DMS 273 (cell line): Measurements from ENCODE around the gene TOMM40L.
A peak's percentile ranks its signal among the peaks of the same experiment; 100 is the strongest.

Experiments
- DNase-seq: peaks from one replicate; lab custom pipeline; 2025; ENCODE audit not compliant: unreplicated experiment; lab: John Stamatoyannopoulos, UW

The TOMM40L gene

GRCh38 chr1:161225534-161226319, at the start of gene TOMM40L:
Gene TOMM40L (plus strand): TSS chr1:161226060. CDS start chr1:161226490, 430 bp downstream.
- DNase-seq: peak; percentile 99

- peak; percentile 30 for DNase-seq
These were observed 49.3 kb upstream of the TOMM40L start for GRCh38 chr1:161176468-161177111.

- DNase-seq: peak; percentile 92
These were observed 48.5 kb upstream of the TOMM40L start, which contains the start of gene B4GALT3 for GRCh38 chr1:161177112-161177935. Gene B4GALT3 (minus strand): TSS chr1:161177507. CDS start chr1:161176060, 1,447 bp downstream.

DNA sequence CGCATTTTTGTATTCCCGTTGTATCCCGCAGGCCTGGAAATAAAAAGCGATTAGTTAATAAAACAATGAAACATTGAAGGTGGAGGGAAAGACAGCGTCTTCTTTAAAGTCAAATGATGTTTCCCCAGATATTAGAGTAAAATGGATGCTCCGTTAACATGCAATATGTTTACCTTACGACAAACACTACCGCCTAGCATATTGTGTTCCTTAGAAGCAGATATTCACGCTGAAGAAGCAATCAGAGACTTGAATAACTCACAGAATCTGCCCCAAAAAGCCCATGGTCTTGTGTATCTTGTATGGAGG, 48.0 kb upstream of the TOMM40L start:
- no peak for DNase-seq

DNA sequence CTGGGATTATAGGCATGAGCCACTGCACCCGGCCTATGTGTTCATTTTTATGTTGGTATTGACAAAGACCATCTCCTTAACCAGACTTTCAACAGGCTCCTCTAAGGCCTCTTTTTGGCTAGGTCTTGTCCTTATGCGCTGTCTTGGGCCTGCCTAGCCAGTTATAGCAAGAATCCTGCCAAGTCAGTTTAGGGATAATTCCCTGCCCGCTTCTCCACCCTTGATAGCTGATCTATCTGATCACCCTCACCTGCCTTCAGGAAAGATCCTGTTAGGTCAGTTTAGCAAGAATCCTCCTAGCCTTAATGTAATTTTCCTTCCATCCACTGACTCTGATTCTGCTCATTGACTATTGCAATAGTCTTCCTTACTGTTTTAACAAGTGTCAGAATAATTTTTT, 46.2 kb upstream of the TOMM40L start:
- no peak for DNase-seq

DNA sequence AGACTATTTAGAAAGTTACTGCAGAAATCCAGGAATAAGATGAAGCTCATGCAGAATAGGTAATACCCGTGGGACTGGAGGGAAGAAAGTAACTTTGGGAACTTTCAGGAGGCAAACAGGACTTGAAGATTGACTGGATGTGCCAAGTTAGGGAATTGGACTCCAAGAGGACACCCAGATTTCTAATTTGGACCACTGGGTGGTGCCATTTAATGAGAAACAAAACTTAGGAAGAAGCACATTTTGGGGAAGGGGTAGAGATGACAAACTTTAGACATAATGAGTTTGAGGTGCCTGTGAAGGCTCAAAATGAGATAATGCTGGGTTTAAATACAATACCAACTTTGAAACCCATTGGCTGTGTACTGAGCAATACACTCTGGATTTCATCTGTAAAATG, 45.2 kb upstream of the TOMM40L start:
- peak; percentile 76 for DNase-seq

DNA sequence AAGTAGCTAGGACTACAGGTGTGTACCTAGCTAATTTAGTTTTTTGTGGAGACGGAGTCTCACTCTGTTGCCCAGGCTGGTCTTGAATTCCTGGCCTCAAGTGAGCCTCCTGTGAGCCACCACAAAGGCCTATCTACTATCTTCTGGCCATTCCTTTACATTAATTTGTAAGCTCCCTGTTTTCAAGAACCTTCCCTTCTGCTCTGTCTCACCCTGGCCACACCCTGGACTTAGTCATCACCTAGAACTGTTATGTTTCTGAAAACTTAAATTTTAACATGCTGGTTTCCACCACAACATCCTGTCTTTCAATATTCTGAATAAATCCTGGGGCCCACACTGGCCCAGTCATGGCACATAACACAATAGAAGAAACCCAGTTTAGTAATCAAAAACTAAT, 43.6 kb upstream of the TOMM40L start:
- no peak for DNase-seq

GRCh38 chr1:161185282-161185682, 40.6 kb upstream of the TOMM40L start:
- DNase-seq: peak; percentile 99

- DNase-seq: peak; percentile 74
These were observed 40.0 kb upstream of the TOMM40L start for GRCh38 chr1:161185732-161186311.

DNA sequence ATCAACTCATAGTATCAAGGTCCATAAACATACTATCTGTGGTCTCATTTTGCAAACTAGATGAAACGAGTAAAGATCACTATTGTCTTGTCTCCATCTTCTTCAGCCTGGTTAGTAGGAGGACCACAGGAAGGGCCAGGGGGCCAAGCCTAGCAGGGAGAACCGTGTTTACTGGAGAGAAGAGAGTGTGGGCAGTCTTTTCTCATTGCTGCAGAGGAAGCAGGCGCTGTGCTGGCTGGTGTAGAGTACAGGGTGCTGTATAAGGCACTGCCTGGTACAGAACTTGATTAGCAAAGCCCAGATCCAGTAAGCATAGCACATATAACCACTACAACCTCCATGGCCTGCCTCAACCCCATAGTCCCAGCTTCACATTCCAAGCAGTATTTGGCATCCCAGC, 38.5 kb upstream of the TOMM40L start:
- no peak for DNase-seq

DNA sequence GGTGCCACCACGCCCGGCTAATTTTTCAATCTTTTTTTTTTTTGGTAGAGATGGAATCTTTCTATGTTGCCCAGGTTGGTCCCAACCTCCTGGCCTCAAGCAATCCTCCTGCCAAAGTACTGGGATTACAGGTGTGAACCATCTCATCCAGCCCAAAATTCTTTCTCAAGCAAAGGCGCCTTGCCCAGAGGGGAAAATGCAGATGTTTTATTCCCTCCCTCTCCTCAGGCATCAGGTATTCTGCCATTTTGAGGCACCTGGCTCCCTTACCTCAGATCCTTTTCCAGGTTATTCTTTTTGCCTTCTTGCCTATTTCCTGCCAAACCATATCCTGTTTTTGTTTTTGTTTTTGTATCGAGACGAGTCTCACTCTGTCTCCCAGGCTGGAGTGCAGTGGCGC, 37.5 kb upstream of the TOMM40L start:
- DNase-seq: no peak

DNA sequence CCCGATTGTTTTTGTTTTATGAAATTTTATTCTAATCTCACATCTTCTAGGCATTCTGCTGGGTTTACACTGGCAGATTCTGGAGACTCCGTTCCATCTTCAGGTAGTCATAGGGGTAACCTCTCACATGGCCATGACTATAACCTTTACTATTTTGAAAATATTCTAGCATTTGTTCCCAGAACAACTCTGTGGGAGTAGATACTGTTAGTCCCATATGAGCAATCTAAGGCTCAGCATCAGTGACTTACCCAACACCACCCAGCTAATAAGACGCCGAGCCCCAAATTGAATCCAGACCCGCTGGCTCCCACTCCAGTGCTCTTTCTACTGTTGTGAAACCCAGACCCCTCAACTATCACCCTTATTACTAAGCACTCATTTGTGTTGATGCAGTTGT, 36.8 kb upstream of the TOMM40L start:
- no peak for DNase-seq

- peak; percentile 48 for DNase-seq
These were observed 34.8 kb upstream of the TOMM40L start for GRCh38 chr1:161190962-161191521.

DNA sequence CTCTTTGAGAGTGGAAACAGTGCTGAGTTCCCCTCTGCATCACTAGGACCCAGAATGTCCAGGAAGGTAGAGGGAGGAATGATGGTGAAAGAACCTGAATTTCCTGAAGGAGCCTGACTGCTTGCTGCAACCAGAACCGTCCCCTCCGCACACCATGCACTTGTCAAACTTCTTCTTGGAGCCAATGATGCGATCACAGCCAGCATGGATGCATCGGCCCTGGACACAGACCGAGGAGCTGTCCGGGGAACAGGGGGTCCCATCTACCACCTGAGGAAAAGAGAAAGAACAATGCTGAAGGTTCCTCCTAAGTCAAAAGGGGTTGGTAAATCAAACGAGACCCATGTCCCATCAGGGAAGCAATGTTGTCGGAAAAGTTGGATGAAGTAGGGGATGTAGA, 33.9 kb upstream of the TOMM40L start:
- no peak for DNase-seq

DNA sequence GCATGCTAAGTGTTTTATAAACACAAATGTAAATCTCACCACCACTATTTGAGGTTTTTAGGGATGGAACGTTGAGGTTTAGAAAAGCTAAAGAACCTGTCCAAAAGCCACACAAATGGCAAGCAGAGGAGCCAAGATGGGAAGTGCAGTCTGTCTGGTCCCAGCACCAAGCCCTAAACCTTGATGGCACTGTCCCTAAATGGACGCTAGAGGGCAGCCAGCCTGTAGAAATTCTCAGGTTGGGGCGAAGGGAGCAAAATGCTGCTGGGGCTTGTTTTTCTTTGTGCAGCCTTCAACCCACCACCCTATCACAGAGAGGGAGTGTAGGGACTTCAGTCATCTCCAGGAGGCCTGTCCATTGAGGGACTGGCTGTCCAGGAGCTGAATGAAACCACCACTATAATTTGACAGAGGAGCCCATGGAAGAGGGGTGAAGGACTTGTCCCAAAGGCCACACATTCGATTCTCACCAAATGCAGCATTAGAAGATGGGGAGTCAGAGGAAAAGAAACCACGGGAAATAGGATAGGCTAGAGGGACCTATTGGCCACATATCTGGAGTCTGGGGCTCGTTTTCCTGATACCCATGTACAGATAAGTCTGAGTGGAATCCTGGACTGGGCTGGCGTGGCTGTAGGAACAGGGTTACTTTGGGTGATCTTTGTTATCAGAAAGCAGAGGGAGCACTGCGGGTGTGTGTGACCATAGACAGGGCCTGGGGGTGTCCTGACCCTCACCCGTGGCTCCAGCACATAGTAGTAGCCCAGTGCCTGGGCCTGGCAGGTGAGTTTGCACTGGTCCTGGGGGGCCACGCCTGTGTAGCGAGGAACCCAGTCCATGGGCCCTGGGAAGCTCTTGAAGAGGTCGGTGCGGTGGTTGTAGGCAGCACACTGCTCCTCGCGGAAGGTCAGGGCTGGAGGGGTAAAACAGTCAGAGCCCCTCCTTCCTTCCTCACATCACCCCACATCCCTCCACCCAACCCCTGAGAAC, 33.1 kb upstream of the TOMM40L start:
- DNase-seq: peak; percentile 90

GRCh38 chr1:161193561-161194235, 32.2 kb upstream of the TOMM40L start:
- no peak for DNase-seq

DNA sequence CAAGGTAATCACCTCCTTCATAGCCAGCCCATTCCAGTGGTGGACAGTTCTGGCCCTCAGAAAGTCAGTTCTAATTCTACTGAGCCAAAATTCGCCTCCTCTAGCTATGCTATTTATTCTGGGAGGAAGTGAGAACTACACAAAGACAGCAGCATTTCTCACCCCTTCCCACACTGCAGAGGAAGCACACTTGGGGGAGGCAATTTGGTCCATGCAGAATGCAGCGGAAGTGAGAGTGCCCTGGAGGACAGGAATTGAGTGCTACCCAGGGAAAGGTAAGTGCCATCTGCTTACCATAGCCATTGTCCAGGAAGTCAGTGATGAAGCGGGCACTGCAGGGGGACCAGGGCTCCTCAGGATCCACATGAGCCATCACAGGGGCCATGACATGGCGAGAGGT, 30.7 kb upstream of the TOMM40L start:
- DNase-seq: no peak

- DNase-seq: no peak
These were observed 29.7 kb upstream of the TOMM40L start for GRCh38 chr1:161196111-161196510.
